Neural progenitor cell (in vitro differentiated cells): ENCODE results near the gene DIRAS1.

Experiments used
- EZH2 ChIP-seq: fragments of 200-600 bp; sonication (generic); IDR thresholded peaks from 2 replicates; pipeline ENCODE4 v1.6.1; 2017; ENCODE audit warnings: antibody characterized with exemption, mild to moderate bottlenecking, moderate library complexity
- TF ChIP-seq, protein P1 (sequence below): fragments of 200-600 bp; sonication (generic); IDR thresholded peaks from 2 replicates; pipeline ENCODE4 v1.5.1; 2017; ENCODE audit warnings: antibody characterized with exemption, mild to moderate bottlenecking

GRCh38 chr19:2722541-2723344 lies 1.6 kb upstream of the DIRAS1 start:
- no peak for TF ChIP-seq EZH2
- TF ChIP-seq, protein P1, sequence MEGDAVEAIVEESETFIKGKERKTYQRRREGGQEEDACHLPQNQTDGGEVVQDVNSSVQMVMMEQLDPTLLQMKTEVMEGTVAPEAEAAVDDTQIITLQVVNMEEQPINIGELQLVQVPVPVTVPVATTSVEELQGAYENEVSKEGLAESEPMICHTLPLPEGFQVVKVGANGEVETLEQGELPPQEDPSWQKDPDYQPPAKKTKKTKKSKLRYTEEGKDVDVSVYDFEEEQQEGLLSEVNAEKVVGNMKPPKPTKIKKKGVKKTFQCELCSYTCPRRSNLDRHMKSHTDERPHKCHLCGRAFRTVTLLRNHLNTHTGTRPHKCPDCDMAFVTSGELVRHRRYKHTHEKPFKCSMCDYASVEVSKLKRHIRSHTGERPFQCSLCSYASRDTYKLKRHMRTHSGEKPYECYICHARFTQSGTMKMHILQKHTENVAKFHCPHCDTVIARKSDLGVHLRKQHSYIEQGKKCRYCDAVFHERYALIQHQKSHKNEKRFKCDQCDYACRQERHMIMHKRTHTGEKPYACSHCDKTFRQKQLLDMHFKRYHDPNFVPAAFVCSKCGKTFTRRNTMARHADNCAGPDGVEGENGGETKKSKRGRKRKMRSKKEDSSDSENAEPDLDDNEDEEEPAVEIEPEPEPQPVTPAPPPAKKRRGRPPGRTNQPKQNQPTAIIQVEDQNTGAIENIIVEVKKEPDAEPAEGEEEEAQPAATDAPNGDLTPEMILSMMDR = no peak
